KMS-11 (cell line): ENCODE results near the gene ASCC3.

Experiments
- H2AFZ ChIP-seq: fragments of 200-600 bp; sonication (generic); 2 replicates; pipeline ENCODE4 v1.6.1; 2016; ENCODE audit warnings: antibody characterized with exemption, mixed run types, low read depth
- H3K27ac ChIP-seq: fragments of 200-600 bp; sonication (generic); 2 replicates; pipeline ENCODE4 v1.6.1; 2016; ENCODE audit warnings: mild to moderate bottlenecking, mixed run types
- H3K27me3 ChIP-seq: fragments of 200-600 bp; sonication (generic); 2 replicates; pipeline ENCODE4 v1.6.1; 2017; ENCODE audit warnings: mild to moderate bottlenecking, low read depth, mixed run types, moderate library complexity; ENCODE audit not compliant: insufficient read depth
- H3K36me3 ChIP-seq: fragments of 200-600 bp; sonication (generic); 2 replicates; pipeline ENCODE4 v1.6.1; 2017; ENCODE audit warnings: mild to moderate bottlenecking, mixed run types; ENCODE audit not compliant: insufficient read depth
- H3K4me1 ChIP-seq: fragments of 200-600 bp; sonication (generic); 2 replicates; pipeline ENCODE4 v1.6.1; 2016; ENCODE audit warnings: mild to moderate bottlenecking, low read depth, mixed run types; ENCODE audit not compliant: poor library complexity, severe bottlenecking
- H3K4me2 ChIP-seq: fragments of 200-600 bp; sonication (generic); 2 replicates; pipeline ENCODE4 v1.7.0; 2016; ENCODE audit warnings: mild to moderate bottlenecking, mixed run types
- H3K4me3 ChIP-seq: fragments of 200-600 bp; sonication (generic); IDR thresholded peaks from 2 replicates; pipeline ENCODE4 v1.6.1; 2017; ENCODE audit warnings: low read depth, low read length, mixed read lengths; ENCODE audit not compliant: insufficient read depth
- H3K79me2 ChIP-seq: fragments of 200-600 bp; sonication (generic); 2 replicates; pipeline ENCODE4 v1.6.1; 2016; ENCODE audit warnings: low read depth, mixed run types; ENCODE audit not compliant: insufficient read depth
- H3K9ac ChIP-seq: fragments of 200-600 bp; sonication (generic); 2 replicates; pipeline ENCODE4 v1.6.1; 2016; ENCODE audit warnings: mild to moderate bottlenecking, mixed run types
- H4K20me1 ChIP-seq: fragments of 200-600 bp; sonication (generic); 2 replicates; pipeline ENCODE4 v1.6.1; 2016; ENCODE audit warnings: mild to moderate bottlenecking, mixed run types; ENCODE audit not compliant: insufficient read depth
- TF ChIP-seq, protein P1 (sequence below): fragments of 200-600 bp; sonication (generic); conservative IDR thresholded peaks from 2 replicates; pipeline ENCODE4 v1.6.1; 2017; ENCODE audit warnings: low read depth, mild to moderate bottlenecking, antibody characterized with exemption, low read length, moderate library complexity, mixed read lengths

ASCC3 gene

DNA sequence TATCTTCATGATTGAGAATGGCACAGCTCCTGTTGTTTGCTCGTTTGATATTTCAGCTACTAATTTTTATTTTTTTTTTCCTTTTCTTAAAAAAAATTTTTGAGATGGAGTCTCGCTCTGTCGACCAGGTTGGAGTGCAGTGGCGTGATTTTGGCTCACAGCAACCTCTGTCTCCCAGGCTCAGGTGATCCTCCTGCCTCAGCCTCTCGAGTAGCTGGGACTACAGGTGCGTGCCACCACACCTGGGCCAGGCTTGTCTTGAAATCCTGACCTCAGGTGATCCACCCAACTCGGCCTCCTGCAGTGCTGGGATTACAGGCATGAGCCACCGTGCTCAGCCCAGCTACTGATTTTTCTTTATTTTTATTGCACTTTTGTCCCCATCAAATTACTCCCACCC, 266.2 kb downstream of the ASCC3 start:
- H3K4me3 ChIP-seq = no peak overlapping the region
- H3K27ac ChIP-seq = no peak overlapping the region
- TF ChIP-seq, protein P1, sequence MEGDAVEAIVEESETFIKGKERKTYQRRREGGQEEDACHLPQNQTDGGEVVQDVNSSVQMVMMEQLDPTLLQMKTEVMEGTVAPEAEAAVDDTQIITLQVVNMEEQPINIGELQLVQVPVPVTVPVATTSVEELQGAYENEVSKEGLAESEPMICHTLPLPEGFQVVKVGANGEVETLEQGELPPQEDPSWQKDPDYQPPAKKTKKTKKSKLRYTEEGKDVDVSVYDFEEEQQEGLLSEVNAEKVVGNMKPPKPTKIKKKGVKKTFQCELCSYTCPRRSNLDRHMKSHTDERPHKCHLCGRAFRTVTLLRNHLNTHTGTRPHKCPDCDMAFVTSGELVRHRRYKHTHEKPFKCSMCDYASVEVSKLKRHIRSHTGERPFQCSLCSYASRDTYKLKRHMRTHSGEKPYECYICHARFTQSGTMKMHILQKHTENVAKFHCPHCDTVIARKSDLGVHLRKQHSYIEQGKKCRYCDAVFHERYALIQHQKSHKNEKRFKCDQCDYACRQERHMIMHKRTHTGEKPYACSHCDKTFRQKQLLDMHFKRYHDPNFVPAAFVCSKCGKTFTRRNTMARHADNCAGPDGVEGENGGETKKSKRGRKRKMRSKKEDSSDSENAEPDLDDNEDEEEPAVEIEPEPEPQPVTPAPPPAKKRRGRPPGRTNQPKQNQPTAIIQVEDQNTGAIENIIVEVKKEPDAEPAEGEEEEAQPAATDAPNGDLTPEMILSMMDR = no peak

DNA sequence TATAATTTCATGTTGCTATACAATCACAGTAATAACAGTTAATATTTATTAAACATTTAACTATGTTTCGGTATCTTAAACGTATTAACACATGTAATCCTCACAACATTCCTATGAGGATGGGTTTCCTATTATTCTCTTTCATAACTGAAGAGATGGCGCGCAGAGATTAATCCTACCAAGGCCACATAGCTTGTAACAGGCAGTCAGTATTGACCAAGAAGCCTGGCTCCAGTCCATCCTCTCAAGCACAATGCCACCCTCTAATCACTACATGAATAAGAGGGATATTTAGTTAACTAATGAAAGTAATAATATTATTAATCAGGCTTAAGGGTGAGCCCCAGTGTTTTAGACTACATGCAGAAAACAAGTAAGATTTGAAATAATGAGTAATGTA, 266.7 kb downstream of the ASCC3 start:
- H3K27me3 ChIP-seq = no peaks in the 10 kb centered on the region
- H3K4me3 ChIP-seq = no peak overlapping the region
- H3K4me2 ChIP-seq = no peak overlapping the region
- H2AFZ ChIP-seq = no peak overlapping the region
- no peak overlapping the region for H3K27ac ChIP-seq
- H3K79me2 ChIP-seq = no peaks in the 10 kb centered on the region
- H3K36me3 ChIP-seq = no peaks in the 10 kb centered on the region
- H3K9ac ChIP-seq = no peak overlapping the region
- H3K4me1 ChIP-seq = no peaks in the 10 kb centered on the region
- TF ChIP-seq, protein P1 = no peak
- no peaks in the 10 kb centered on the region for H4K20me1 ChIP-seq

More for the DNA sequence above, 266.2 kb downstream of the ASCC3 start:
- H4K20me1 ChIP-seq = no peaks in the 10 kb centered on the region
- H3K27me3 ChIP-seq = no peaks in the 10 kb centered on the region
- H3K36me3 ChIP-seq = no peaks in the 10 kb centered on the region
- no peaks in the 10 kb centered on the region for H3K79me2 ChIP-seq
- no peak overlapping the region for H3K9ac ChIP-seq
- H3K4me2 ChIP-seq = no peak overlapping the region
- no peak overlapping the region for H2AFZ ChIP-seq
- H3K4me1 ChIP-seq = peaks cover 3% of the 10 kb centered on the region

DNA sequence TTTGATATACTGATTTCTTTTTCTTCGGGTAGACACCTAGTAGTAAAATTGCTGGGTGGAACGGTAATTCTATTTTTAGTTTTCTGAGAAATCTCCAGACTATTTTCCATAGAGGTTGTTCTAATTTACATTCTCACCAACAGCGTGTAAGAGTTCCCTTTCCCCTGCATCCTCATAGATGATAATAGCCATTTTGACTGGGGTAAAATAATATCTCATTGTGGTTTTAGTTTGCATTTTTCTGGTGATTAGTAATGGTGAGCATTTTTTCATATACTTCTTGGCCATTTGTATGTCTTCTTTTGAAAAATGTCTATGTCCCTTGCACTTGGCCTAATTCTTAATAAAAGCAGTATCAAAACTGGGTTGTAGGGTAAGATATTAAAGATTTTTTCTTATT, 267.5 kb downstream of the ASCC3 start:
- Histone ChIP-seq H3K36me3 (no peaks in the 10 kb centered on the region), H3K79me2 (no peaks in the 10 kb centered on the region), H3K4me1 (no peaks in the 10 kb centered on the region), H3K27ac (no peak overlapping the region), H4K20me1 (no peaks in the 10 kb centered on the region), H3K4me3 (no peak overlapping the region), H3K27me3 (no peaks in the 10 kb centered on the region), H3K4me2 (no peak overlapping the region), H2AFZ (no peak overlapping the region), H3K9ac (no peak overlapping the region)
- TF ChIP-seq, protein P1 = no peak

DNA sequence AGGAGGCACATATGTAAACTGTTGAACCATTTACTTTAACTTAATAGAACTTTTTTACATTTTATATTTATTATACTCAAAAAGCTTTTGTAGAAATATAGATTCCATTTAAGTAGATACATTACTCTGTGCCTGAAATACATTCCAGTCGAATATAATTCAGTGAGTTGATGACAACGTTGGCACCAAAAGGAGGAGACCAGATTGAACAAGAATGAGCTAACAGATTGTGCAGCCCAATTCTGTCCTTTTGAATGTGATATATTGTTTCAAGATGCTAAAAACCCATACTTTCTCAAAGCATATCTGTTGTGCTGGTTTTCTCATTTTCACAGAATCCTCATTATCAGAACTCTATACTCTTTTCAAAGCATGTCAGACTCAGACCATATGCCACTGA, 269.0 kb downstream of the ASCC3 start:
- TF ChIP-seq, protein P1 = no peak
- H2AFZ ChIP-seq = no peak overlapping the region

More for the DNA sequence above, 269.0 kb downstream of the ASCC3 start:
- Histone ChIP-seq H3K9ac (no peak overlapping the region), H3K4me1 (no peaks in the 10 kb centered on the region), H3K4me3 (no peak overlapping the region), H3K4me2 (no peak overlapping the region), H3K27me3 (no peaks in the 10 kb centered on the region), H3K27ac (no peak overlapping the region), H3K36me3 (no peaks in the 10 kb centered on the region), H3K79me2 (no peaks in the 10 kb centered on the region), H4K20me1 (no peaks in the 10 kb centered on the region)
